WTC11 (cell line): ENCODE measurements around the gene MYO18B. TPM values are rescaled to one million over a fixed set of nuclear protein-coding genes. Genes with fewer than 3 reads are reported as not detected.

Source experiments
- ATAC-seq: fragments of 200-7000 bp; cut with Tn5 transposase; 2 replicates; pipeline ENCODE4 v1.10.0; 2021; ENCODE audit warnings: mild to moderate bottlenecking, moderate library complexity
- CTCF ChIA-PET: fragments of 300-600 bp; sonication (Branson Sonifier 250); formaldehyde crosslinking; loops from one replicate; lab custom pipeline; 2021; ENCODE audit warnings: antibody characterized with exemption; lab: Charles Lee
- POLR2A ChIA-PET: fragments of 350-600 bp; sonication (Branson Sonifier 250); formaldehyde crosslinking; loops from one replicate; lab custom pipeline; 2021; ENCODE audit warnings: antibody characterized with exemption; lab: Charles Lee
- DNase-seq: peaks from one replicate; pipeline ENCODE4 v3.0.0; 2021; ENCODE audit warnings: low spot score
- H3K27ac Mint-ChIP-seq: 2 replicates; pipeline ENCODE4 v1.8.0; 2021; ENCODE audit warnings: mixed read lengths
- H3K27me3 Mint-ChIP-seq: 2 replicates; pipeline ENCODE4 v1.8.0; 2021; ENCODE audit warnings: low read depth, mild to moderate bottlenecking, moderate library complexity, mixed read lengths
- H3K36me3 Mint-ChIP-seq: 2 replicates; pipeline ENCODE4 v1.8.0; 2021; ENCODE audit warnings: mixed read lengths
- H3K4me1 Mint-ChIP-seq: 2 replicates; pipeline ENCODE4 v1.8.0; 2022; ENCODE audit warnings: mixed read lengths
- H3K4me3 Mint-ChIP-seq: 2 replicates; pipeline ENCODE4 v1.8.0; 2021; ENCODE audit warnings: mild to moderate bottlenecking, moderate library complexity, mixed read lengths
- H3K9me3 Mint-ChIP-seq: 2 replicates; pipeline ENCODE4 v1.8.0; 2021; ENCODE audit warnings: mixed read lengths
- ATF1 ChIP-seq: sonication (generic); formaldehyde crosslinking; IDR thresholded peaks from 2 replicates; pipeline ENCODE4 v1.8.1; 2023; ENCODE audit warnings: mild to moderate bottlenecking, moderate library complexity, missing genetic modification reagents
- ATF3 ChIP-seq: sonication (generic); formaldehyde crosslinking; conservative IDR thresholded peaks from 2 replicates; pipeline ENCODE4 v1.8.1; 2022; ENCODE audit warnings: mild to moderate bottlenecking, missing genetic modification reagents
- E2F4 ChIP-seq: sonication (generic); formaldehyde crosslinking; IDR thresholded peaks from 2 replicates; pipeline ENCODE4 v1.8.1; 2022; ENCODE audit warnings: low read depth, mild to moderate bottlenecking, moderate library complexity, missing genetic modification reagents, borderline replicate concordance
- ESRRA ChIP-seq: sonication (generic); formaldehyde crosslinking; IDR thresholded peaks from 2 replicates; pipeline ENCODE4 v1.8.1; 2022; ENCODE audit warnings: mild to moderate bottlenecking, missing genetic modification reagents, borderline replicate concordance
- FOXP1 ChIP-seq: sonication (generic); formaldehyde crosslinking; IDR thresholded peaks from 2 replicates; pipeline ENCODE4 v1.8.0; 2022; ENCODE audit warnings: missing genetic modification reagents, mild to moderate bottlenecking, moderate library complexity, borderline replicate concordance
- GRHL2 ChIP-seq: fragments of 250-450 bp; sonication (Bioruptor Pico); IDR thresholded peaks from 2 replicates; pipeline ENCODE4 v1.8.0; 2022; ENCODE audit warnings: mild to moderate bottlenecking, moderate library complexity; ENCODE audit not compliant: insufficient replicate concordance, severe bottlenecking
- GTF2I ChIP-seq: fragments of 250-450 bp; sonication (Bioruptor Pico); conservative IDR thresholded peaks from 2 replicates; pipeline ENCODE4 v1.4.0; 2021; ENCODE audit warnings: mild to moderate bottlenecking
- IRF2 ChIP-seq: sonication (generic); formaldehyde crosslinking; IDR thresholded peaks from 2 replicates; pipeline ENCODE4 v1.8.0; 2022; ENCODE audit warnings: low read depth, missing genetic modification reagents, borderline replicate concordance
- JUN ChIP-seq: sonication (generic); formaldehyde crosslinking; IDR thresholded peaks from 2 replicates; pipeline ENCODE4 v1.8.0; 2023; ENCODE audit warnings: mild to moderate bottlenecking, missing genetic modification reagents
- NR1H2 ChIP-seq: sonication (generic); formaldehyde crosslinking; IDR thresholded peaks from 2 replicates; pipeline ENCODE4 v1.9.0; 2021; ENCODE audit warnings: mild to moderate bottlenecking, moderate library complexity, missing genetic modification reagents
- NR3C1 ChIP-seq: sonication (generic); formaldehyde crosslinking; conservative IDR thresholded peaks from 2 replicates; pipeline ENCODE4 v1.8.1; 2023; ENCODE audit warnings: low read depth, mild to moderate bottlenecking, missing genetic modification reagents
- SMAD3 ChIP-seq: sonication (generic); formaldehyde crosslinking; IDR thresholded peaks from 2 replicates; pipeline ENCODE4 v1.8.0; 2022; ENCODE audit warnings: missing genetic modification reagents, mild to moderate bottlenecking, borderline replicate concordance
- SOX15 ChIP-seq: fragments of 250-450 bp; sonication (Bioruptor Pico); IDR thresholded peaks from 2 replicates; pipeline ENCODE4 v1.9.0; 2021; ENCODE audit warnings: mild to moderate bottlenecking
- STAT6 ChIP-seq: sonication (generic); formaldehyde crosslinking; conservative IDR thresholded peaks from 2 replicates; pipeline ENCODE4 v1.8.1; 2023; ENCODE audit warnings: mild to moderate bottlenecking, low read depth, missing genetic modification reagents, moderate library complexity
- USF2 ChIP-seq: sonication (generic); formaldehyde crosslinking; IDR thresholded peaks from 2 replicates; pipeline ENCODE4 v1.8.1; 2023; ENCODE audit warnings: mild to moderate bottlenecking, missing genetic modification reagents, moderate library complexity
- ZNF121 ChIP-seq: sonication (generic); formaldehyde crosslinking; IDR thresholded peaks from 2 replicates; pipeline ENCODE4 v1.8.0; 2023; ENCODE audit warnings: missing genetic modification reagents
- ZNF138 ChIP-seq: sonication (generic); formaldehyde crosslinking; conservative IDR thresholded peaks from 2 replicates; pipeline ENCODE4 v1.8.1; 2022; ENCODE audit warnings: mild to moderate bottlenecking, moderate library complexity, missing genetic modification reagents
- ZNF396 ChIP-seq: fragments of 250-450 bp; sonication (Bioruptor Pico); IDR thresholded peaks from 2 replicates; pipeline ENCODE4 v1.8.0; 2021; ENCODE audit warnings: mild to moderate bottlenecking, moderate library complexity, borderline replicate concordance
- ZNF671 ChIP-seq: fragments of 250-450 bp; sonication (Bioruptor Pico); IDR thresholded peaks from 2 replicates; pipeline ENCODE4 v1.8.0; 2021; ENCODE audit warnings: mild to moderate bottlenecking
- total RNA-seq: library from RNA; stranded (reverse); gene quantifications from 3 replicates; pipeline ENCODE4 v1.2.3, GENCODE V29; 2021

The MYO18B gene
- total RNA-seq, 1 experiment from 2014 or later, result 0.96 TPM

- DNase-seq, result no peak
- Mint-ChIP-seq H3K4me3 (no peak overlapping the region), H3K27me3 (no peaks in the 10 kb centered on the region; the same call in 1 of the 2 replicates)
- TF ChIP-seq ZNF138 (CRISPR knock-in tag) (no peak), ZNF671 (CRISPR knock-in tag) (no peak), ZNF121 (CRISPR knock-in tag) (no peak), ESRRA (CRISPR knock-in tag) (no peak), ZNF396 (CRISPR knock-in tag) (no peak), FOXP1 (no peak), NR1H2 (no peak), STAT6 (no peak), ATF3 (CRISPR knock-in tag) (no peak)
- TF ChIP-seq, all 79 proteins: peak for 0
- no peaks in the 10 kb centered on the region for H3K9me3 Mint-ChIP-seq
- H3K27ac Mint-ChIP-seq, result no peak overlapping the region
- ChIA-PET CTCF (no interaction called here), POLR2A (no interaction called here)
- H3K4me1 Mint-ChIP-seq, result peaks cover 6% of the 10 kb centered on the region
- ATAC-seq, result no peak
- H3K36me3 Mint-ChIP-seq, result no peaks in the 10 kb centered on the region
These were observed 141.6 kb downstream of the MYO18B start for GRCh38 chr22:25883482-25884033.

GRCh38 chr22:25884121-25884520 lies 142.1 kb downstream of the MYO18B start:
- ATAC-seq (no peak), DNase-seq (no peak)
- TF ChIP-seq GTF2I (CRISPR knock-in tag) (no peak), SMAD3 (CRISPR knock-in tag) (no peak), SOX15 (no peak), ATF1 (CRISPR knock-in tag) (no peak), JUN (CRISPR knock-in tag) (no peak), IRF2 (CRISPR knock-in tag) (no peak), GRHL2 (CRISPR knock-in tag) (no peak), E2F4 (CRISPR knock-in tag) (no peak), NR3C1 (CRISPR knock-in tag) (no peak)
- H3K4me3 Mint-ChIP-seq, result no peak overlapping the region
- no peaks in the 10 kb centered on the region for H3K9me3 Mint-ChIP-seq
- H3K27me3 Mint-ChIP-seq, result no peaks in the 10 kb centered on the region; the same call in 1 of the 2 replicates
- ChIA-PET POLR2A (no interaction called here), CTCF (no interaction called here)
- peaks cover 10% of the 10 kb centered on the region for H3K4me1 Mint-ChIP-seq
- no peak overlapping the region for H3K27ac Mint-ChIP-seq
- H3K36me3 Mint-ChIP-seq, result no peaks in the 10 kb centered on the region

- H3K36me3 Mint-ChIP-seq, result no peaks in the 10 kb centered on the region
- no peak for DNase-seq
- no peaks in the 10 kb centered on the region; the same call in 1 of the 2 replicates for H3K27me3 Mint-ChIP-seq
- no peak for ATAC-seq
- CTCF ChIA-PET, result interaction anchor here (1.2 to 2.4 kb wide), 4 partner anchors 12 to 442 kb away, joined by 3 to 7 read pairs (median 6); no protein-coding TSS in a partner anchor
- no peaks in the 10 kb centered on the region for H3K9me3 Mint-ChIP-seq
- no peak overlapping the region for H3K27ac Mint-ChIP-seq
- TF ChIP-seq STAT6 (no peak), USF2 (CRISPR knock-in tag) (no peak), ZNF121 (CRISPR knock-in tag) (peak; percentile 8; the same call in 1 of the 2 replicates)
- H3K4me3 Mint-ChIP-seq, result no peak overlapping the region
- H3K4me1 Mint-ChIP-seq, result peaks cover 10% of the 10 kb centered on the region
- POLR2A ChIA-PET, result no interaction called here
These were observed 146.5 kb downstream of the MYO18B start for GRCh38 chr22:25888399-25889054.
